Erythroblast (primary cell): ENCODE results near the gene KRTAP5-4.

Experiments
- GATA1 ChIP-seq: IDR thresholded peaks from 2 replicates; pipeline ENCODE4 v1.6.1; 2011; ENCODE audit warnings: low read depth, mild to moderate bottlenecking, control low read depth, low read length, moderate library complexity
- POLR2A ChIP-seq: IDR thresholded peaks from 2 replicates; pipeline ENCODE4 v1.6.1; 2011; ENCODE audit warnings: mild to moderate bottlenecking, low read length

- TF ChIP-seq POLR2A (no peak), GATA1 (no peak)
Measured at GRCh38 chr11:1669546-1670218, 47.7 kb upstream of the KRTAP5-4 start.
